GM18526 (cell line): ENCODE measurements around the gene RFC5.

ENCODE experiments used
- POLR2A ChIP-seq: IDR thresholded peaks from 3 replicates; pipeline ENCODE4 v1.6.1; 2011; ENCODE audit not compliant: insufficient read length; ENCODE audit errors: extremely low read depth

Gene RFC5

DNA sequence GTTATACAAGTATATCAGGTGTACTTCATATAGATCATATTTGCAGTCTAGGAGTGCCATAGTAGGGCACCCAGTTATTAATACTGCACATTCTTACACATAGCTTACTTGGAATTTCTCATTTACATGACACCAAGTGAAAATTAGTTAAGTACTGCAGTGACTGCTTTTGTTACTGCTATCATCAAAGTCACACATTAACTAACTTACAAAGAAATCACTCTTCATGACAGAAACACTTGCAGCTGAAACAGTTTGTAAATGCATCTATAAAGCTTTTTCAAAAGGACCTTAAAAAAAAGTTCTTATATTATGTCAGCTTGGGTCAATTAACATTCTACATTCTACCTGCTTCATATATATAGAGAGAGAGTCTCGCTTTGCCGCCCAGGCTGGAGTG is 17.8 kb upstream of the RFC5 start:
- no peak for TF ChIP-seq POLR2A

GRCh38 chr12:118010903-118011302 is 5.6 kb upstream of the RFC5 start:
- TF ChIP-seq POLR2A: no peak

GRCh38 chr12:118011377-118011776 is 5.1 kb upstream of the RFC5 start:
- no peak for TF ChIP-seq POLR2A

DNA sequence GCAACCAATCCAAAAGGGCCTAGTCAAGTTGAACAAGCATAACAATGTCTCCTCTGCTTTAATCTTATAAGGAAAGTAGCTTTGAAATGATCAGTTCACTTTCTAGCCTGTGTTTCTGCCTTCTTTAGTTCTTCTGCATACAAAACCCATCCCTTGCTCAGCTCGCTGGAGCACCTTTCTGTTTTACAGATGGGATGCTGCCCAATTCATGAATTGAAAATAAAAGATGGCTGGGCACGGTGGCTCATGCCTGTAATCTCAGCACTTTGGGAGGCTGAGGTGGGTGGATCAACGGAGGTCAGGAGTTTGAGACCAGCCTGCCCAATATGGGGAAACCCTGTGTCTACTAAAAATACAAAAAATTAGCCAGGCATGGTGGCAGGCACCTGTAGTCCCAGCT is 4.5 kb upstream of the RFC5 start:
- TF ChIP-seq POLR2A: no peak

- no peak for TF ChIP-seq POLR2A
These were observed 3.2 kb upstream of the RFC5 start for GRCh38 chr12:118013283-118013682.

DNA sequence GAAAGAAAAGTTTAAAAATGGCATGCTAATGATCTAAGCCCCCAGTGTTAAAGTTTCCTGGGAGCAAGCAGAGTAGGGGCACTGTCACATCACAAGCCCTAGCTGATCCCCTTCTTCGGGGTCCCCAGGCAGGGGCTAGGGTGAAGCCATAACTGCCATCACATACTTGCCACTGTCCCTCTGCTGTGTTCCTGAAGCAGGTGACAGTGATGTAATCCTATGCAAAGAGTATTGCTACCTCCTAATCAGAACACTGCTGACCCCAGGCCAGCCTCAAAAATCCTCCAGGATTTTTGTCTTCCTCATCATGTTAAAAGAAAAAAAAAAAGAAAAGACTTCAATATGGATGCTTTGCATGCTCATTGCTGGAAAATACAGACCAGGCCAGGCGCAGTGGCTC is 1.2 kb upstream of the RFC5 start:
- no peak for TF ChIP-seq POLR2A

GRCh38 chr12:118015944-118016343 is 559 bp upstream of the RFC5 start:
- no peak for TF ChIP-seq POLR2A

- no peak for TF ChIP-seq POLR2A
These were observed 1.4 kb downstream of the RFC5 start for GRCh38 chr12:118017926-118018325.

GRCh38 chr12:118020036-118020435 is 3.5 kb downstream of the RFC5 start:
- TF ChIP-seq POLR2A: no peak

GRCh38 chr12:118022728-118023109 is 6.2 kb downstream of the RFC5 start:
- no peak for TF ChIP-seq POLR2A

- TF ChIP-seq POLR2A: no peak
These were observed 6.9 kb downstream of the RFC5 start for GRCh38 chr12:118023301-118023860.

- no peak for TF ChIP-seq POLR2A
These were observed 8.7 kb downstream of the RFC5 start for GRCh38 chr12:118025168-118025567.

DNA sequence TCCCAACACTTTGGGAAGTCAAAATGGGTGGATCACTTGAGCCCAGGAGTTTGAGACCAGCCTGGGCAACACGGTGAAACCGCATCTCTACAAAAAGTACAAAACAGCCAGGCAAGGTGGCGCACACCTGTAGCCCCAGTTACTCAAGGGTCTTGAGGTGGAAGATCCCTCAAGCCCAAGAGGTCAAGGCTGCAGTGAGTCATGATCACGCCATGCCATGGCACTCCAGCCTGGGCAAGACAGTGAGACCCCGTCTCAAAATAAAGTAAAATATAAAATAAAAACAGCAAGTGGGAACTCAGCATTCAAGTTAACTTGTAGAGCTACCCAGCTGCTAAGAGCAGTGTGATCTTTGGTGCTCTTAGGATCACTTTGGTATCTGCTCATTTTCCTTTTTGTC is 12.7 kb downstream of the RFC5 start:
- no peak for TF ChIP-seq POLR2A

DNA sequence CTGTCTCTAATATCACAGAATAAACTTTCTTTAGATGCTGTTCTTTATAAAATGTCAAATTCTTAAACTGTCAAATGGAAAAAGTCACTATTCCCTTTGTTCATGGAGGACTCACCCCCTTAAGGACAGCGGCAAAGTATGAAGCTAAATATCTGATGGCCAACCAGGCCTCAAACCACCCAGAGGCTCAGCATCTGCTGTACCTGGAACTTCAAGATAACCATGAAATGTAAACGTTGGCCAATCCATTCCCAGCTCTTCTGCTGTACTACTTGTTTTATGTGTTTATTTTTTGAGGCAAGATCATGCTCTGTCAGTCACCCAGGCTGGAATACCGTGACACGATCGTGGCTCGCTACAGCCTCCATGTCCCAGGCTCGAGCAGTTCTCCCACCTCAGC is 15.7 kb downstream of the RFC5 start:
- TF ChIP-seq POLR2A: no peak

- TF ChIP-seq POLR2A: no peak
These were observed 16.8 kb downstream of the RFC5 start for GRCh38 chr12:118033323-118033722.

GRCh38 chr12:118033902-118034301 is 17.4 kb downstream of the RFC5 start:
- TF ChIP-seq POLR2A: no peak

- TF ChIP-seq POLR2A: no peak
These were observed 18.1 kb downstream of the RFC5 start for GRCh38 chr12:118034429-118035189.

- no peak for TF ChIP-seq POLR2A
These were observed 18.9 kb downstream of the RFC5 start for GRCh38 chr12:118035190-118036041.
